ENCODE measurements around the gene POU2AF1. TPM values are rescaled to one million over a fixed set of nuclear protein-coding genes. Genes with fewer than 3 reads are reported as not detected.
"Not testable (repeated sequence)": the region's sequence is repeated elsewhere in the genome, so short reads cannot be mapped to it uniquely, and the experiment has no call there.

The POU2AF1 gene
- total RNA-seq, 1 experiment from 2014 or later, result not detected

DNA sequence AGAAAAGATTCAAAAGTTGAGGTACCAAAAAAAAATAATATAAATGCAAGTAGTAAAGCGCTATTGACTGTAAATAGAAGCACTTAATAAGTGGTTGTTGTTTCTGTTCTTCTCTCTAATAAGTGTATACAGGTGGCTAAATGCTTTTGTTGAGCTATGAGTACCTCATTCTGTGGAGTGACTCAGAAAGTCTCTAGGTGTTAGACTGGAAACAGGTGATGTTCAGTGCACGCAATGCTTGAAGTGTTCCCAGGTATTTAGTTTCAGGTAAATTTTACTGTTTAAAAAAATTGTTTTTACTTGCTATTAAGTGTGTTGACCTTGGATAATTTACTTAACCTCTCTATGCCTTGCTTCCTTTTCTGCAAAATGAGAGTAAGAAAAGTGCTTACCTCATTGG lies 56.5 kb downstream of the POU2AF1 start:
- no peak for DNase-seq
- H3K27me3 ChIP-seq (ENCODE audit: control insufficient read depth, insufficient read depth, low read length), result no peaks in the 10 kb centered on the region
- no peak overlapping the region for H3K4me3 ChIP-seq (ENCODE audit: insufficient read depth, low read depth, low read length)
- no peaks in the 10 kb centered on the region for H3K36me3 ChIP-seq (replicated peaks; ENCODE audit: control insufficient read depth, insufficient read depth, low read length)

DNA sequence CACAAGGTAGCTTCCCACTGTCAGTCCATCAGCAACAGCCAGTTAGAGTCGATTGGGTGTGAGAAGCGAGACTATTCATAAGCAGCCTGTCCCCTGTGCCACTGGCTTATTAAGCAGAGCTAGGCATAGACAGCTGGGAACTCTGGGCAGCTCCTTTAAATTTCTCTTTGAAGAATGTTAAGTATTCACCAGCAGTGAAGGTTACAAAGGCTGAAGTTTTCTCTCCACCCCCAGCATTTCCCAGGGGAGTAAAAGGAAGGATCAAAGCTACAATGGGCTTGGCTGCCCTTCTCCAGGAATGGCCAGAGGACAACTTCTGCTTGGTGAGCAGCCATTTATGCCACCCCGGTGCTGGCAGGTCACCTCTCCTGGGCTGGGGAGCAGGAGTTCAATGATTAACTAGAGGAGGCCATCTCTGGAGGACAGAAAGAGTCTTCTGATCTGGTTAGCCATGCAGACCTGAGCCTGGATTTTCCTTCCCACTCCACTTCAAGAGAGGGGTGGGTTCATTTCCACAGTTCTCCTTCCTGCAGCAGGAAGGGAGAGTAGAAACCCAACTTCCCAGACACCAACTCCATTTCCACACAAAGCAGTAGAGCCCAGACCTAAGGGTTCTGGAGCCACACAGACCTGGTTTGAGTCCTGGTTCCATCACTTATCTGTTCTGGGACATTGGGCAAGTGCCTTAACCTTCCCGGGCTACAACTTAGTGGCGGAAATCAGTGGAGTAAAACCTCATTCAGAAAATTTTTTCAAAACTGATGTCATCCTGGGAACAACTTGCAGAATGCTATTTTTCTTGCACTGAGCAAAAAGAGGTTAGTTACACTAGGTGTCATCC lies 58.1 kb downstream of the POU2AF1 start:
- no peak for DNase-seq
- no peaks in the 10 kb centered on the region for H3K27me3 ChIP-seq (ENCODE audit: control insufficient read depth, insufficient read depth, low read length)
- no peak overlapping the region for H3K4me3 ChIP-seq (ENCODE audit: insufficient read depth, low read depth, low read length)
- no peaks in the 10 kb centered on the region for H3K36me3 ChIP-seq (replicated peaks; ENCODE audit: control insufficient read depth, insufficient read depth, low read length)

- not testable (repeated sequence) for H3K36me3 ChIP-seq (replicated peaks; ENCODE audit: control insufficient read depth, insufficient read depth, low read length); H3K4me3 ChIP-seq (ENCODE audit: insufficient read depth, low read depth, low read length); H3K27me3 ChIP-seq (ENCODE audit: control insufficient read depth, insufficient read depth, low read length); DNase-seq
These were observed 58.9 kb downstream of the POU2AF1 start for GRCh38 chr11:111320199-111320598.

- no peak for DNase-seq
- Histone ChIP-seq H3K36me3 (replicated peaks; ENCODE audit: control insufficient read depth, insufficient read depth, low read length) (no peaks in the 10 kb centered on the region), H3K4me3 (ENCODE audit: insufficient read depth, low read depth, low read length) (no peak overlapping the region), H3K27me3 (ENCODE audit: control insufficient read depth, insufficient read depth, low read length) (no peaks in the 10 kb centered on the region)
These were observed 59.8 kb downstream of the POU2AF1 start for GRCh38 chr11:111319296-111319695.

DNA sequence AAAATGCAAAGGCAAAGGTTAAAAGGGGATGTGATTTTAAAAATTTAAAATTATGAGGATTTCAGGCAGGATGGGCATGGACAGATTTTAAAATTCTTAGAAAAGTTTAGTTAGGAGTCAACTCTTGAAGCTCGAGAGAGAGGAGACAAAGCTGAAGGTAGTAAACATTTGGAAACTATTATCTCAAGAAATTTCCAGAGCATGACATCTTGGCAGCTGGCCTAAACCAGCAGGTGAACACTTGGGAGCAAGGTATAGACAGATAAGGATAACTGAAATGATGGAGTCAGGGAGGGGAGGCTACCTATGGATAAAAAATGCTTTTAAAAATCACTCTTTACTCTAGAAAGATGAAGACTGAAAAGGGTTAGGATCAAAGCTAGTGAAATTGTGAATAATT lies 67.0 kb downstream of the POU2AF1 start:
- no peak for DNase-seq
- no peak overlapping the region for H3K4me3 ChIP-seq (ENCODE audit: insufficient read depth, low read depth, low read length)
- H3K27me3 ChIP-seq (ENCODE audit: control insufficient read depth, insufficient read depth, low read length), result no peaks in the 10 kb centered on the region
- no peaks in the 10 kb centered on the region for H3K36me3 ChIP-seq (replicated peaks; ENCODE audit: control insufficient read depth, insufficient read depth, low read length)

GRCh38 chr11:111310723-111311122 lies 68.4 kb downstream of the POU2AF1 start:
- Histone ChIP-seq H3K27me3 (ENCODE audit: control insufficient read depth, insufficient read depth, low read length) (no peaks in the 10 kb centered on the region), H3K36me3 (replicated peaks; ENCODE audit: control insufficient read depth, insufficient read depth, low read length) (no peaks in the 10 kb centered on the region), H3K4me3 (ENCODE audit: insufficient read depth, low read depth, low read length) (no peak overlapping the region)
- no peak for DNase-seq

GRCh38 chr11:111310088-111310487 lies 69.0 kb downstream of the POU2AF1 start:
- no peak for DNase-seq
- Histone ChIP-seq H3K27me3 (ENCODE audit: control insufficient read depth, insufficient read depth, low read length) (no peaks in the 10 kb centered on the region), H3K36me3 (replicated peaks; ENCODE audit: control insufficient read depth, insufficient read depth, low read length) (no peaks in the 10 kb centered on the region), H3K4me3 (ENCODE audit: insufficient read depth, low read depth, low read length) (no peak overlapping the region)

GRCh38 chr11:111309215-111309915 lies 69.7 kb downstream of the POU2AF1 start:
- no peak for DNase-seq
- Histone ChIP-seq H3K36me3 (replicated peaks; ENCODE audit: control insufficient read depth, insufficient read depth, low read length) (no peaks in the 10 kb centered on the region), H3K4me3 (ENCODE audit: insufficient read depth, low read depth, low read length) (no peak overlapping the region), H3K27me3 (ENCODE audit: control insufficient read depth, insufficient read depth, low read length) (no peaks in the 10 kb centered on the region)

DNA sequence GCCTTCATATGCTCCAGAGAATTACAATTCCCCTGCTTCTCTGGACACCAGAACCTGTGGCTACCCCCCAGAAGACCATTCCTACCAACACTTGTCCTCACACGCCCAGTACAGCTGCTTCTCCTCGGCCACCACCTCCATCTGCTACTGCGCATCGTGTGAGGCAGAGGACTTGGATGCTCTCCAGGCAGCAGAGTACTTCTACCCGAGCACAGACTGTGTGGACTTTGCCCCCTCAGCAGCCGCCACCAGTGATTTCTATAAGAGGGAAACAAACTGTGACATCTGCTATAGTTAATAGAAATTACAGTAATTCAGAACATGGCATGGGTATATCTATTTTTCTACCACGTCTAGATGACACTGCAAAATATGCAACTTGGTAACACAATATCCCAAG lies 70.9 kb downstream of the POU2AF1 start:
- H3K27me3 ChIP-seq (ENCODE audit: control insufficient read depth, insufficient read depth, low read length), result no peaks in the 10 kb centered on the region
- H3K36me3 ChIP-seq (replicated peaks; ENCODE audit: control insufficient read depth, insufficient read depth, low read length), result no peaks in the 10 kb centered on the region
- no peak overlapping the region for H3K4me3 ChIP-seq (ENCODE audit: insufficient read depth, low read depth, low read length)
- no peak for DNase-seq

DNA sequence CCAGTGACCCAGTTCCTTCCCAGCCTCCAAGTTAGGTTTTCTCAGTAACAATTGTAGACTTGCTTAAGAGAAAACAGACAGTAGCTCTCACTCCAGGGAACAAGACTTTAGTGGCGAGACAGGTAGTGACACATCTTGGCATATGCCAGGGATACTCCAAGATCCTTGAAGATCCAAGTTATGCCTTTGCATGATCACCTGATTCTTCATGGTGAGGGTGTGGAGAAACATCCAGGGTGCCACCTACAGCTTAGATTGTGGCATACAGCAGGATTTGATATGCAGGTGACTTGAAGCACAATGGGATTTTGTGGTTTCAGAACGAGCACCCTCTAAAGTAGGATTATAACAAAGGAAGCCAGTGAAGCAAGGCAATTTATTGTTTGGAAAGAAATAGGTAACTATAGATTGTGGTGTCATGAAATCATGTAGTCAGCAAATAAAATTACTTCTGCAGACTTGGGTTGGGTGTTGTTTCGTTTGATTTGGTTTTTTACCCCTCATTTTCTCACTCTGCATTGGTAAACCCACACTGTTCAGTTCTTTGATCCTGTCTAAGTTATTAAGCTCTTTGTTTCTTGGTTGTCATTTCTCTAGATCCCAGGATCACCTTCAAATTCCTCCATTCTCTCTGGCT lies 71.5 kb downstream of the POU2AF1 start:
- Histone ChIP-seq H3K27me3 (ENCODE audit: control insufficient read depth, insufficient read depth, low read length) (no peaks in the 10 kb centered on the region), H3K4me3 (ENCODE audit: insufficient read depth, low read depth, low read length) (no peak overlapping the region), H3K36me3 (replicated peaks; ENCODE audit: control insufficient read depth, insufficient read depth, low read length) (no peaks in the 10 kb centered on the region)
- DNase-seq, result no peak

DNA sequence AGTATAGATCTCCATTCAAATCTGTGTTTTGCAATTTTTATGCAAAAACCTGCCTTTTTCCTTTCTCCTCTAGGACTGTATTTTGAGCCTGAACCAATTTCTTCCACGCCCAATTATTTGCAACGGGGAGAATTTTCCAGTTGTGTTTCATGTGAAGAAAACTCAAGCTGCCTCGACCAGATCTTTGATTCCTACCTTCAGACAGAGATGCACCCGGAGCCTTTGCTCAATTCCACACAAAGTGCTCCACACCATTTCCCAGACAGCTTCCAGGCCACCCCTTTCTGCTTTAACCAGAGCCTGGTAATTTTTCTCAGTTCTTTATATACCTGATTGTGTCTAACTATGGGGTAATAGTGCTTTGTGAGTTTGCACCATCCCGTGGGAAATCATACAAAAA lies 72.8 kb downstream of the POU2AF1 start:
- Histone ChIP-seq H3K4me3 (ENCODE audit: insufficient read depth, low read depth, low read length) (no peak overlapping the region), H3K27me3 (ENCODE audit: control insufficient read depth, insufficient read depth, low read length) (no peaks in the 10 kb centered on the region), H3K36me3 (replicated peaks; ENCODE audit: control insufficient read depth, insufficient read depth, low read length) (no peaks in the 10 kb centered on the region; the same call in 1 of the 2 replicates)
- DNase-seq, result no peak

DNA sequence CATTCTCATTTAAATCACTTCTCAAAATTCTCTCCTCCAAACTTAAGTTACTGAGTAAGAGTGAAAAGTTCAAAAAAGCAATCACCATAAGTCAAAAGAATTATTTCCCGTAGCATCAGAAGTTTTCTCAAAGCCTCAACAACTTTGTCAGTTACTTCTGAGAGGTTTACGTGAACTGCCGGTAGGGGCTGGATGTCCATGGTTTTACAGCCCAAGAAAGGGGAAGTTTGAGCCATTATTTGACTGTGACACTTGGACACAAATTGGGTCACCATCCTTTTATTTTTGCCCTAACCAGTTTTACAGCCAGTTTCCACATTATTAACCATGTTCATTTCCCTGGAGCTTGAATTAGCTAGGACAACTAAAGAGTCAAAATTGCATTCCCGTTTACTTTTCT lies 73.2 kb downstream of the POU2AF1 start:
- no peak for DNase-seq
- no peaks in the 10 kb centered on the region; the same call in 1 of the 2 replicates for H3K36me3 ChIP-seq (replicated peaks; ENCODE audit: control insufficient read depth, insufficient read depth, low read length)
- no peaks in the 10 kb centered on the region; the same call in 1 of the 2 replicates for H3K27me3 ChIP-seq (ENCODE audit: control insufficient read depth, insufficient read depth, low read length)
- no peak overlapping the region for H3K4me3 ChIP-seq (ENCODE audit: insufficient read depth, low read depth, low read length)

DNA sequence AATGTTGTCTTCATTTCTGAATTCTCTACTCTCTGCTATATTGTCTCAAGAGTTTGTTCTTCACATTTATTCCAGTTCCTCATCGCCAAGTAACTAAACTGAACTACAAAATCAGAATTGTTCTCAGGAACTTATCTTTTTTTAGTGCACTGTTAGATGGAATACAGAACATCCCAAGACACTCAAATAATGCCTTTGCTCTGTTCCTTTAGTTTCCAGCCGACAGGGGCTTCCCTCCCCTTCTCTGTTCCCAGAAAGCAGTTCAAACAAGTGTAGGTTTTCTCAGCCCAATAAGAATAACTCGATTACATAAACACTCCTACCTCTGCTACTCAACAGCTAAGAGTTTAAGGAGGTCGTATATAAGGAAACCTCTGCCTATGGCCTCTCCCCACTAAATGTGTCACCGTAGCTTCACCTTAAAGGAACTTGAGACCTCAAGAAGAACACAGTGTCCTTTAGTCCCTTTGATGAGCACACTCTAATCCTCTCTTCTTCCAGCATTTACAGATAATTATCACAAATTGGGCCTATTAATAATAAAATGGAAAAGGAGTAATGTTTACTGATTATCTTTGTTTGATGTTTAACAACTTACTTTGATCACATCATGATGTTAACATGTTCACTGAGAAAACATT lies 73.8 kb downstream of the POU2AF1 start:
- Histone ChIP-seq H3K27me3 (ENCODE audit: control insufficient read depth, insufficient read depth, low read length) (peaks cover 3% of the 10 kb centered on the region; the same call in 1 of the 2 replicates), H3K4me3 (ENCODE audit: insufficient read depth, low read depth, low read length) (no peak overlapping the region), H3K36me3 (replicated peaks; ENCODE audit: control insufficient read depth, insufficient read depth, low read length) (no peaks in the 10 kb centered on the region; the same call in 1 of the 2 replicates)
- DNase-seq, result no peak

GRCh38 chr11:111303461-111303860 lies 75.6 kb downstream of the POU2AF1 start:
- DNase-seq, result no peak
- H3K4me3 ChIP-seq (ENCODE audit: insufficient read depth, low read depth, low read length), result no peak overlapping the region
- no peaks in the 10 kb centered on the region; the same call in 1 of the 2 replicates for H3K36me3 ChIP-seq (replicated peaks; ENCODE audit: control insufficient read depth, insufficient read depth, low read length)
- peaks cover 21% of the 10 kb centered on the region for H3K27me3 ChIP-seq (ENCODE audit: control insufficient read depth, insufficient read depth, low read length)
